HepG2 (cell line): ENCODE results near the gene VWA7. TPM values are rescaled to one million over a fixed set of nuclear protein-coding genes. Genes with fewer than 3 reads are reported as not detected.

Experiments used
- ATAC-seq: fragments of 200-7000 bp; cut with Tn5 transposase; 3 replicates; pipeline ENCODE4 v1.9.1; 2020; ENCODE audit warnings: mild to moderate bottlenecking, moderate library complexity
- BruUV-seq: library from RNA; stranded (reverse); fragments of 400-500 nt; replicated peaks from 2 replicates; lab custom pipeline; 2021; lab: Mats Ljungman, UMichigan
- CTCF ChIA-PET: fragments of 300-600 bp; formaldehyde crosslinking; extraction: SDS; loops from one replicate; lab custom pipeline; 2021; ENCODE audit warnings: low total read pairs, inconsistent platforms, low intra/inter-chr PET ratio; lab: Yijun Ruan, JAX
- POLR2A ChIA-PET: fragments of 350-600 bp; sonication (Branson Sonifier 250); formaldehyde crosslinking; loops from one replicate; lab custom pipeline; 2020; ENCODE audit warnings: antibody characterized with exemption, inconsistent platforms; lab: Yijun Ruan, JAX
- DNase-seq: peaks from one replicate; pipeline ENCODE4 v3.0.0-alpha.2; 2015; ENCODE audit warnings: low spot score
- FAIRE-seq: peaks from 3 replicates; lab custom pipeline; 2011; peaks lifted over from hg19 to GRCh38; lab: Jason Lieb, UNC
- H2AFZ ChIP-seq: one replicate; pipeline ENCODE4 v1.6.1; 2011; ENCODE audit warnings: low read length, inconsistent platforms
- H3K27ac ChIP-seq: fragments of 300-600 bp; 3 replicates; pipeline ENCODE4 v1.8.0; 2011; ENCODE audit warnings: mixed run types, mild to moderate bottlenecking, mixed read lengths, low read length, inconsistent platforms; ENCODE audit not compliant: insufficient read depth; ENCODE audit errors: extremely low read length
- H3K27me3 ChIP-seq, 2 experiments: fragments of 200-600 bp in 1 of 2; 2 replicates in 1 of 2; 3 replicates in 1 of 2; pipeline versions ENCODE4 v1.6.0 to v1.8.0; 2011; ENCODE audit warnings: low read length in 2 of 2, mild to moderate bottlenecking in 2 of 2, moderate library complexity in 2 of 2, inconsistent platforms in 1 of 2; ENCODE audit not compliant: insufficient read depth in 2 of 2, control insufficient read depth in 1 of 2
- H3K36me3 ChIP-seq, 2 experiments: fragments of 200-600 bp in 1 of 2; replicated peaks in 1 of 2; 2 replicates in 1 of 2; 3 replicates in 1 of 2; pipeline versions ENCODE4 v1.5.1 to v1.8.0; 2011; ENCODE audit warnings: low read length in 2 of 2, inconsistent platforms in 1 of 2; ENCODE audit not compliant: insufficient read depth in 2 of 2, control insufficient read depth in 1 of 2
- H3K4me1 ChIP-seq: 2 replicates; pipeline ENCODE4 v1.5.1; 2012; ENCODE audit warnings: low read length, inconsistent platforms; ENCODE audit not compliant: insufficient read depth
- H3K4me2 ChIP-seq: 2 replicates; pipeline ENCODE4 v1.6.0; 2011; ENCODE audit warnings: low read depth, low read length, inconsistent platforms
- H3K4me3 ChIP-seq, 3 experiments: fragments of 200-600 bp in 1 of 3; sonication (generic), shearing (Covaris generic) in 1 of 3; replicated peaks in 1 of 3; 2 replicates each; pipeline ENCODE4 v1.5.1; 2011 to 2016; ENCODE audit warnings: low read length in 3 of 3, inconsistent platforms in 2 of 3, low read depth in 2 of 3, mild to moderate bottlenecking in 2 of 3, control low read depth in 1 of 3, mixed read lengths in 1 of 3; ENCODE audit not compliant: insufficient read depth in 1 of 3
- H3K79me2 ChIP-seq: one replicate; pipeline ENCODE4 v1.6.1; 2011; ENCODE audit warnings: low read length, inconsistent platforms; ENCODE audit not compliant: insufficient read depth
- H3K9ac ChIP-seq: 2 replicates; pipeline ENCODE4 v1.6.0; 2011; ENCODE audit warnings: mild to moderate bottlenecking, low read depth, low read length, inconsistent platforms; ENCODE audit not compliant: insufficient read depth
- H3K9me3 ChIP-seq: 2 replicates; pipeline ENCODE4 v1.5.1; 2012; ENCODE audit warnings: mild to moderate bottlenecking, low read length
- H4K20me1 ChIP-seq: 2 replicates; pipeline ENCODE4 v1.6.0; 2011; ENCODE audit warnings: inconsistent platforms, mild to moderate bottlenecking, low read length, moderate library complexity; ENCODE audit not compliant: insufficient read depth
- CAMTA2 ChIP-seq: sonication (generic); formaldehyde crosslinking; IDR thresholded peaks from 2 replicates; pipeline ENCODE4 v1.4.0; 2020; ENCODE audit warnings: mild to moderate bottlenecking, missing genetic modification reagents, borderline replicate concordance
- CCAR2 ChIP-seq: fragments of 200-400 bp; formaldehyde crosslinking; optimal IDR thresholded peaks from 2 replicates; pipeline ENCODE3; 2018; ENCODE audit warnings: low read depth, mild to moderate bottlenecking, low read length, moderate library complexity
- DNMT3B ChIP-seq: conservative IDR thresholded peaks from 2 replicates; pipeline ENCODE4 v1.6.1; 2016; ENCODE audit warnings: missing biosample characterization, control low read depth
- E2F2 ChIP-seq: sonication (generic); formaldehyde crosslinking; IDR thresholded peaks from 2 replicates; pipeline ENCODE4 v1.4.0; 2020; ENCODE audit warnings: missing genetic modification reagents, borderline replicate concordance
- FOXK2 ChIP-seq: fragments of 450-650 bp; IDR thresholded peaks from 2 replicates; pipeline ENCODE4 v1.6.1; 2016
- GATAD1 ChIP-seq: IDR thresholded peaks from 2 replicates; pipeline ENCODE4 v1.6.1; 2016; ENCODE audit warnings: missing genetic modification reagents, missing compliant biosample characterization
- HNRNPK ChIP-seq: fragments of 200-400 bp; formaldehyde crosslinking; IDR thresholded peaks from 2 replicates; pipeline ENCODE4 v1.6.1; 2018; ENCODE audit warnings: low read length, low read depth, moderate library complexity, mild to moderate bottlenecking; ENCODE audit not compliant: poor library complexity, severe bottlenecking
- PREB ChIP-seq: sonication (generic); formaldehyde crosslinking; IDR thresholded peaks from 2 replicates; pipeline ENCODE4 v1.4.0; 2020; ENCODE audit warnings: missing genetic modification reagents
- RBFOX2 ChIP-seq: fragments of 200-400 bp; formaldehyde crosslinking; IDR thresholded peaks from 2 replicates; pipeline ENCODE4 v1.6.1; 2017; ENCODE audit warnings: low read depth, mild to moderate bottlenecking, low read length
- RXRA ChIP-seq: sonication (generic); formaldehyde crosslinking; IDR thresholded peaks from 2 replicates; pipeline ENCODE4 v1.5.1; 2020; ENCODE audit warnings: missing genetic modification reagents
- TAF1 ChIP-seq: sonication (generic); formaldehyde crosslinking; IDR thresholded peaks from 2 replicates; pipeline ENCODE4 v1.4.0; 2020; ENCODE audit warnings: missing genetic modification reagents
- YY1 ChIP-seq: IDR thresholded peaks from 2 replicates; pipeline ENCODE4 v1.6.1; 2011; ENCODE audit warnings: low read length, low read depth, moderate library complexity, mild to moderate bottlenecking; ENCODE audit not compliant: insufficient read depth, insufficient replicate concordance
- ZMYM4 ChIP-seq: sonication (generic); formaldehyde crosslinking; IDR thresholded peaks from 2 replicates; pipeline ENCODE4 v1.8.1; 2023; ENCODE audit warnings: mild to moderate bottlenecking, missing genetic modification reagents
- ZNF337 ChIP-seq: sonication (generic); formaldehyde crosslinking; IDR thresholded peaks from 2 replicates; pipeline ENCODE4 v1.5.1; 2020; ENCODE audit warnings: missing genetic modification reagents, low read depth, mild to moderate bottlenecking, borderline replicate concordance
- ZNF572 ChIP-seq: sonication (generic); formaldehyde crosslinking; IDR thresholded peaks from 2 replicates; pipeline ENCODE4 v1.5.1; 2020; ENCODE audit warnings: mild to moderate bottlenecking, missing genetic modification reagents
- ZNF713 ChIP-seq: sonication (generic); formaldehyde crosslinking; IDR thresholded peaks from 2 replicates; pipeline ENCODE4 v1.4.0; 2020; ENCODE audit warnings: mild to moderate bottlenecking, missing genetic modification reagents
- ZNF75D ChIP-seq: sonication (generic); formaldehyde crosslinking; IDR thresholded peaks from 2 replicates; pipeline ENCODE4 v1.8.1; 2023; ENCODE audit warnings: missing genetic modification reagents, mild to moderate bottlenecking, borderline replicate concordance
- ZNF768 ChIP-seq: sonication (generic); formaldehyde crosslinking; IDR thresholded peaks from 2 replicates; pipeline ENCODE4 v1.4.0; 2020; ENCODE audit warnings: missing genetic modification reagents
- ZZZ3 ChIP-seq: sonication (generic); formaldehyde crosslinking; IDR thresholded peaks from 2 replicates; pipeline ENCODE4 v1.4.0; 2020; ENCODE audit warnings: missing genetic modification reagents, mild to moderate bottlenecking, borderline replicate concordance
- WGBS: methylation state at CpG from one replicate; pipeline ENCODE4 v1.1.6; 2017; ENCODE audit warnings: low lambda C conversion rate; 5-methylcytosine and 5-hydroxymethylcytosine counted together
- in situ Hi-C: cut with HindIII; loops from 2 replicates; pipeline ENCODE4 v1.10.0; 2017; ENCODE audit warnings: low pct_unique_long_range_greater_than_20kb; ENCODE audit not compliant: extremely low pct_ligation_motif_present
- intact Hi-C: fragments of 100-400 bp; cut with micrococcal nuclease; formaldehyde crosslinking; loops from one replicate; pipeline ENCODE4 v1.10.0; 2022; ENCODE audit not compliant: unreplicated experiment
- polyA plus RNA-seq, 8 experiments: library from polyadenylated mRNA; depleted of rRNA in 3 of 8; stranded (reverse) in 7 of 8; unstranded in 1 of 8; fragments of >200 nt; fragmentation: Illumina TruSeq in 4 of 8; extraction: Trizol in 4 of 8; gene quantifications; 2 replicates each; pipeline versions ENCODE4 v1.2.1 to v1.2.3, GENCODE V29; 2011 to 2016; ENCODE audit warnings: low read depth in 4 of 8, missing spikeins in 1 of 8, mixed read lengths in 1 of 8; ENCODE audit not compliant: insufficient read depth in 1 of 8
- total RNA-seq, 5 experiments: library from RNA; depleted of rRNA; stranded (reverse); fragments of >200 nt; fragmentation: Illumina TruSeq; extraction: Trizol; gene quantifications; 2 replicates each; pipeline ENCODE4 v1.2.3, GENCODE V29; 2016; ENCODE audit warnings: low read depth in 1 of 5

Gene VWA7
- total and polyA plus RNA-seq, 2 of the 13 experiments (the other 11 are each of a cell fraction or from before 2014, with no cell fraction given), result 0.86 to 3.3 TPM

GRCh38 chr6:31728767-31729514 is 48.2 kb downstream of the VWA7 start, which contains the start of gene DDAH2:
DDAH2 (minus strand) TSS chr6:31729299; CDS start chr6:31729161, 138 bp downstream.
- H3K4me3 ChIP-seq, result peak within 1 kb of the TSS; percentile 60 to 79 (median 72)
- H2AFZ ChIP-seq, result no peak within 1 kb of the TSS
- peak within 1 kb of the TSS; percentile 72 for H3K27ac ChIP-seq
- H3K4me1 ChIP-seq, result peaks cover 50% of the 10 kb centered on the region
- POLR2A ChIA-PET, result interaction anchor here (0.7 to 11.3 kb wide), 30 partner anchors 10 to 223 kb away, joined by 3 to 279 read pairs (median 5); partner anchors contain the start of genes ABHD16A, BAG6, C6orf47 and CLIC1
- H3K79me2 ChIP-seq, result peaks cover 10% of the 10 kb centered on the region
- ATAC-seq (peak; percentile 0; the same call in 2 of the 3 replicates), FAIRE-seq (no peak), DNase-seq (no peak)
- peak; percentile 18; the same call in 1 of the 2 replicates for TF ChIP-seq RBFOX2
- 0 out of 2 replicates have a peak, but pooled peaks have one; percentile 50 for TF ChIP-seq ZNF75D (CRISPR knock-in tag)
- TF ChIP-seq ZNF713 (CRISPR knock-in tag), result 0 out of 2 replicates have a peak, but pooled peaks have one; percentile 3
- 0 out of 2 replicates have a peak, but pooled peaks have one; percentile 81 for TF ChIP-seq ZNF572 (CRISPR knock-in tag)
- TF ChIP-seq E2F2 (CRISPR knock-in tag), result no peak
- TF ChIP-seq RXRA (CRISPR knock-in tag), result 0 out of 2 replicates have a peak, but pooled peaks have one; percentile 16
- TF ChIP-seq DNMT3B (CRISPR knock-in tag), result 0 out of 2 replicates have a peak, but pooled peaks have one; percentile 33
- TF ChIP-seq CCAR2, result peak; percentile 52
- no peak for TF ChIP-seq YY1
- TF ChIP-seq HNRNPK, result peak; percentile 20
- TF ChIP-seq ZZZ3 (CRISPR knock-in tag), result 0 out of 2 replicates have a peak, but pooled peaks have one; percentile 20
- TF ChIP-seq ZNF768 (CRISPR knock-in tag), result peak; percentile 63; the same call in 1 of the 2 replicates
- peak; percentile 53; the same call in 1 of the 2 replicates for TF ChIP-seq GATAD1 (CRISPR knock-in tag)
- TF ChIP-seq FOXK2, result no peak
- TF ChIP-seq CAMTA2 (CRISPR knock-in tag), result 0 out of 2 replicates have a peak, but pooled peaks have one; percentile 6
- TF ChIP-seq TAF1 (CRISPR knock-in tag), result no peak
- peak; percentile 0; the same call in 1 of the 2 replicates for TF ChIP-seq ZMYM4 (CRISPR knock-in tag)
- no peak for TF ChIP-seq PREB
- no peak for TF ChIP-seq ZNF337 (CRISPR knock-in tag)
- intact Hi-C loops, result loop anchor here (1.0 kb wide), 2 partner anchors 8 to 40 kb away; no protein-coding TSS in a partner anchor
- H4K20me1 ChIP-seq, result peaks cover 21% of the 10 kb centered on the region; the same call in 1 of the 2 replicates
- no peaks in the 10 kb centered on the region for H3K27me3 ChIP-seq
- in situ Hi-C loops, result no loop called here
- peak within 1 kb of the TSS; percentile 86 for H3K4me2 ChIP-seq
- 81% methylated on average over 36 of the region's 36 CpGs for WGBS
- no TSS peak for BruUV-seq
- no peaks in the 10 kb centered on the region for H3K9me3 ChIP-seq
- H3K36me3 ChIP-seq, result peaks cover 23 to 33% of the 10 kb centered on the region in 2 experiments
- CTCF ChIA-PET, result interaction anchor here (0.8 to 4.2 kb wide), 6 partner anchors 10 to 101 kb away, joined by 3 to 74 read pairs (median 4); partner anchors contain the start of genes LY6G5C and MSH5
- peak within 1 kb of the TSS; percentile 65 for H3K9ac ChIP-seq
